ENCODE results near the gene TECPR1.

Gene TECPR1

GRCh38 chr7:98284335-98285036 is 32.5 kb upstream of the TECPR1 start:
- DNase-seq, result no peak

DNA sequence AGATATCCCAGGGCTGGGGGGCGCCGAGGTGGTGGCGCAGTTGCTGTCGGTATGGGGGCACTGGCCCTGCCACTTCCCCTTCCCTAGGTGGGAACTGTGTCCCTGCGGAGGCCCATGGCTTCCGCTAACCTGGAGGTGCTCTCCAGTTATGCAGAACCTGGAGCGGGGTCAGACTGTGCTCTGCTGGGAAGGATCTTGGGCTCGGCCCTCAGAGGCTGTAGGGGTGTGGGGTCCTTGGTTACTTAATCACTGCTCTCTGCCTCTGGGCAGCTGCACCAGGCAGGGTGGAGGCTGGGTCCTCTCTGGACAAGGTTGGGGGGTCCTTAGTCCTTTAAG is 31.8 kb upstream of the TECPR1 start:
- no peak for DNase-seq

DNA sequence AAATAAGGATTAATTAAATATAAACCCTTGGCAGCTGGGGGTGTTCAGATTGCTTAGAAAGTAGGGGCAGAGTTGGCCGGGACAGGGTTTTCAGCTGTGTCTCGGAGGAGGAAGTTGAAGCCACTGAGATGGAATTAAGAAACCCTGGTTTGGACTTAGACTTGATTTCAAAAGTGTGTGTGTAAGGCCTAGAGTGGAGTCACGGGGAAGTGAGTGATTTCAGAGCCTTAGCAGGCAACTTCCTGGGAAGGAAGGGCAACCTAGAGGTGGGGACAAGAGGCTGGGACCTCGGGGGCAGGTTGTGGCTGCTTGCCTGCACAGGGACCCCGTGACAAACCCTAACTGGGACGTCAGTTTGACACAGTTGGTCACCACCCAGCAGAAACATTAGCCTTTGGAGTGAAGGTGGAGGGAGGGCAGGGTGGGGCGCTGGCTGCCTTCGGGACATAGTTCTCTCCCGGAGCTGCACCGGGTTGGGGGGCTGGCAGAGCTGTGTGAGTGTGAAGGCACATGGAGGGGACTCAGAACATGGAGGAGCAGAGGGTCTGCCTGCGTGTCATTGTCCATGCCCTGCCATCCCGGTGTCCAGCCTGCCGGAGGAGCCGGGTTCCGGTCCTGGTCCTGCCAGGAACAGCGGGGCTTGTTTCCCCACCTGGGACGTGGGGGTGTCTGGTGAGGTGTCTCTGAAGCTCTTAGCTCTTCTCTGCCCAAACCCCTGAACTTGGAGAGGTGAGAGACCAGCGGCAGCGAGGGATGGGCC is 31.3 kb upstream of the TECPR1 start:
- no peak for DNase-seq

GRCh38 chr7:98282703-98283102 is 30.7 kb upstream of the TECPR1 start:
- DNase-seq, result no peak

DNA sequence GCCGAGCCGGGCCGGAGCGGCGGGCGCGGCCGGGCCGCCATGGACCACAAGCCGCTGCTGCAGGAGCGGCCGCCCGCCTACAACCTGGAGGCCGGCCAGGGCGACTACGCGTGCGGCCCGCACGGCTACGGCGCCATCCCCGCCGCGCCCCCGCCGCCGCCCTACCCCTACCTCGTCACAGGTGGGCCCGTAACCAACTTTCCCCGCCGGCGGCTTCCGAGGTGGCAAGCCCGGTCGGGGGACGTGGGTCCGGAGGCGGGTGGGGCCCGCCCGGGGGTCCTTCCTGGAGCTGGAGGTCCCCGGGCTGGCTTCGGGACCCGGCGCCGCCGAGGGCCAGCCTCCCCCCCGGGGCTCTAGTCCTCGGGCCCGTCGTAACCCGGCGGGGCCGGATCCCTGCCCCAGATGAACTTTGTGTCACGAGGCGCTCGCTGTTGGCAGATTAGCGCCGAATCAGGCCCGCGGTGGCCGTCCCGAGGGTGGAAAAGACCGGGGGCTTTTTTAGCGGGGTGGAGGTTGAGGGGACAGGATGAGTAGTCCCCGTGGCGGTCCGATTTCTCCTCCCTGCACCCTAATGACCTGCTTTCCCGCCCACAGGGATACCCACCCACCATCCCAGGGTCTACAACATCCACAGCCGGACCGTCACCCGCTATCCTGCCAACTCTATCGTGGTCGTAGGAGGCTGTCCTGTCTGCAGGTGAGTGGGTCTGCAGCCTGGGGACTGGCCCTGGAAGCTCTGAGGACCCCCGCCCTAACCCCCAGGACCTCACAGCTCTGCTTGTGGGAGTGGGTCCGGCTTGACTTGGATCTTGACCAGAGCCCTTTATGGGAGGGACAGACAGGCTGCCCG is 29.9 kb upstream of the TECPR1 start:
- DNase-seq, result peak; percentile 38

DNA sequence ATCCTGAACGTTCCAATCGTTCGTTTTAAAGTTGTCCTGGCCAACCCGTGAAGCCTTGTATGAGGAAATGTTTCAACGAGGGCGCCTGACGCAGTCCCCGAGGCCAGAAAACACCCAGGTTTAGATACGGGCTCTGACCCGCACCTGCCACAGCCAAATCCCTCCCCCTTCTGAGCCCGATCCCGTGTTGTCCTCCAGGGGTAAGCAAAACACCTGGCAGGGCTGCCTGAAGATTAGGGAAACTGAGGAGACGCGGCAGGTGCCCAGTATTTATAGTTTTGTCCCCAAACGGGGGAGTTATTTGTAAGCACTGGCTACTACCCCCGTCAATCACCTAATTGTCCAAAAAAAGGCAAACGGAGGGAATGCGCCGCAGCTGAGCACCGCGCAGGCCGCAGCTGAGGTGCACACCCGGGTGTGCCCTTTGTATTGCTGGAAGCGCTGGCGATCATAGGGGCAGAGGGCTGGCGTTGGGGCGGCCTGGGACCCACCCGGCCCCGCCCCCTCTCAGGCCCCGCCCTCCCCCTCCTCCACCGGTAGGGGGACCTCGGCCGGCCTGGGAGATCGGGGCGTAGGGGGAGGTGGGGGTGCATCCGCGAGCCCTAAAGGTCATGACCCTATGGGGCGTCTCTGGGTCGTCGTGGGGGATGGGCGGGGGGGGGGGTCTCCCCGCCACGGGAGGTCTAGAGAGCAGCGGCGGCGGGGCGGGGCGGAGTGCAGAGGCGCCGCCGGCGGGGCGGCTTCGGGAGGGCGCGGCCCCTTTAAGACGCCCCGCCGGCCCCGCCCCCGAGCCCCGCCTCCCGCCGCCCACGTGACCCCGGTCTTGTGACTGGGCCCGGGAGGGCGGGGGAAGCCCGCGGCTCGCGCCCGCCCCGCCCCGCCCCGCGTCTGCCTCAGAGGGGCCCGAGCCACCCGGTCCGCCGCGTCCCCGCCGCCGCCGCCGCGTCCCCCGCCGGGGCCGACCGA is 29.0 kb upstream of the TECPR1 start, which contains the start of gene BRI3:
BRI3 (plus strand) TSS at position 896 of the 966 bp plus-strand sequence. CDS start 110 bp downstream, outside the sequence.
- peak; percentile 90 for DNase-seq

DNA sequence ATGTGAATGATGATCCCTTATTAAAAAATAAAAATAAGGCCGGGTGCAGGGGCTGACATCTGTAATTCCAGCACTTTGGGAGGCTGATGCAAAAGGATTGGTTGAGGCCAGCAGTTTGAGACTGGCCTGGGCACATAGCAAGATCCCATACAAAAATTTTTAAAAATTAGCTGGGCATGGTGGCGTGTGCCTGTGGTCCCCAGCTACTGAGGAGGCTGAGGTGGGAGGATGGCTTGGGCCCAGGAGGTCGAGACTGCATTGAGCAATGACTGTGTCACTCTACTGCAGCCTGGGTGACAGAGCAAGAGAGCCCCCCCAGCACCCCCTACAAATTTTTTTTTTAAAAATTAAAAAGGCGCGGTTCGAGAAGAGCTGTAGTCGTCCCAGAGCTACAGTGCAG is 28.3 kb upstream of the TECPR1 start:
- no peak for DNase-seq

DNA sequence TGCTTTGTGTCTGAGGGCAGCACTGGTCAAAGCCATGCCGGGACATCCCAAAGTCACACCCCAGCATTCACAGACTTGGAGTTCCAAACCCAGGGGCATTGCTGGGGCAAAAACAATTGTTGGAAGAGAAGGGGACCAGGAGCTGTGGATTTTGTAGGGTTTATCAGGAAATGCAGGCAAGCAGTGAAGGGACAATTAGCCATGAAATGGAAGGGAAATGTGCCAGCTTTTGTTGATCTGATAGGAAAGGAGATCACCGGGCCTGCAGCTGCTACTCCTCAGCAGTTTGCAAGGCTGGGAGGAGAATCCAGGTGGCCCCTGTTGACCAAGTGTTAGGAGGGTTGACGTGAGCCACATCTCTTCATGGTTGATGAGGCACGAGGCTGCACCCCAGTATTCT is 26.9 kb upstream of the TECPR1 start:
- no peak for DNase-seq

- DNase-seq, result no peak
Observed at GRCh38 chr7:98278408-98278807, 26.4 kb upstream of the TECPR1 start.

- no peak for DNase-seq
Observed at GRCh38 chr7:98276241-98276761, 24.3 kb upstream of the TECPR1 start.

DNA sequence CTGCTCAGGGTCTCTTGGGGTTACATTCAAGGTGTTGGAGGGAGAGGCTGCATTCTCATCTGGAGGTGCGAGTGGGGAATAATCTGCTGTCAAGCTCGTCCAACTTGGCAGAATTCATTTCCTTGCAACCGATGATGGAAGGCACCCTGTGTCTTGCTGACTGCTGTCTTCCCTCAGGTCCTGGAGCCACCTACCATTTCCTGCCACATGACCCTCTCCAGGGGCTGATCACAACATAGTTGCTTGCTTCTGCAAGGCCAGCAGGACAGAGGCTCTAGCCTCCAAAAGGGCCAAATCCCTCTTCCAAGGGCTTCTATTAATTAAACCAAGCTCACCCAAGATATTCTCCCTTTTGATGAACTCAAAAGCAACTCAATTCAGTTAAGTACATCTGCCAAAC is 15.3 kb upstream of the TECPR1 start:
- DNase-seq, result no peak

DNA sequence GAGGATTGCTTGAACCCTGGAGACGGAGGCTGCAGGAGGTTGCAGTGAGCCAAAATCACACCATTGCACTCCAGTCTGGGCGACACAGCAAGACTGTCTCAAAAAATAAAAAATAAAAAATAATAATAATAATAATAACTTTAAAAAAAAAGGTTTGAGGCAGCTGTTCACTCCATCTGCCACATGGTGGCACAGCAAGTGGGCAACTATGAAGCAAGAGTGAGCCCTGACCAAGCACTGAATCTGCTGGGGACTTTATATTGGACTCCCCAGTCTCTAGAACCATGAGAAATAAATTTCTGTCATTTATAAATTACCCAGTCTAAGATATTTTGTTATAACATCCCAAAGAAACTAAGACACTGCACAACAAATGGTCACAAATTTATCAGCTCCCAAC is 14.8 kb upstream of the TECPR1 start:
- no peak for DNase-seq

DNA sequence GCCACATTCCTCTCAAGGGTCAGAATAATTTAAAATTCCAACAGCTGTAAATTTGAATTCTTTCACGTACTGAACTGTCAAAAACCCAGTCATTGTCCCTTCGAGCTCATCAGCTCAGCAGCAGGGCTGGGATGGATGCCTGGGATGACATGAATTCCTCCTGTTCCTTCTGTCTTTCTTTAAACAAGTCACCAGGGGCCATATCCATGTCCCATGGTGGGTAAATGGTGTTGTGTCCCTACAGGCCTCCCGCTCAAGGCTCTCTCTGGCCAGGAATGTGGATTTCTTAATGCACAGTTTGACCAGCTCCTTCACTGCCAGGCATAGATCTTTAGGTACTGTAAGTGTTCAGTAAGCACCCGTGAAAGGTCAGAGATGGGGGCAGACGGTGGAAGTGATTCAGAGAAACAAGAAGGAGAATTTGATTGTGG is 13.8 kb upstream of the TECPR1 start:
- DNase-seq, result no peak

DNA sequence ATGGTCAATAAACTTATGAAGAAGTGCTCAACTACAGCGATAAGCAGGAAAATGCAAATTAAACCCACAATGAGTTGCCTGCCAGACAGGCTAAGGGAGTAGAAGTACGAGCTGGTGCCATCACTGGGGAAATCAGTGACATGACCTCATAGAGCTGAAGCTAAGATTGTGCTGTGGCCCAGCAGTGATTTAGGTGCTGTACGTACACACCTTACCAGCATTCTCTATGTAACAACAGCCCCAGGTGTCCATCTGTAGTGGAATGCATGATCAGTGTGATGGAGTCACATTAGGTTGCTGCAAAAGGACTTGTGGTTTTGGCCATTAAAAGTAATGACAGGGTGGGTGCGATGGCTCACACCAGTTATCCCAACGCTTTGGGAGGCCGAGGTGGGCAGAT is 5.7 kb upstream of the TECPR1 start:
- DNase-seq, result no peak

- DNase-seq, result no peak
Observed at GRCh38 chr7:98256431-98256830, 4.4 kb upstream of the TECPR1 start.

- no peak for DNase-seq
Observed at GRCh38 chr7:98254951-98255610, 3.0 kb upstream of the TECPR1 start.

DNA sequence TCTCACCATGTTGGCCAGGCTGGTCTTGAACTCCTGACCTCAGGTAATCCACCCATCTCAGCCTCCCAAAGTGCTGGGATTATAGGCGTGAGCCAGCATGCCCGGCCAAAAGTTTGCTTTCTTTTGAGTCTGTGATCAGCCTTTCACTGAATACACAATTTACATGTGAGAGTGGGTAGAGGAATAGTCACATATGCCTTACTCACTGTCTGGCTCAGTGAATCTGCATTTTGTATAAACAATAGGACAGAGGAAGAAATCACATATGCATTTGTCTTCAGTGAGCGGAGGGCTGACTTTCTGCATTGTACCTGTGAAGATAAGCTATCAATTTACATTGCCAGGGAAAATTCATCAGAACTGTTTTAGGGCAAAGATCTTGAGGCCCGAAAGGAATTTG is 2.5 kb upstream of the TECPR1 start:
- DNase-seq, result no peak

DNA sequence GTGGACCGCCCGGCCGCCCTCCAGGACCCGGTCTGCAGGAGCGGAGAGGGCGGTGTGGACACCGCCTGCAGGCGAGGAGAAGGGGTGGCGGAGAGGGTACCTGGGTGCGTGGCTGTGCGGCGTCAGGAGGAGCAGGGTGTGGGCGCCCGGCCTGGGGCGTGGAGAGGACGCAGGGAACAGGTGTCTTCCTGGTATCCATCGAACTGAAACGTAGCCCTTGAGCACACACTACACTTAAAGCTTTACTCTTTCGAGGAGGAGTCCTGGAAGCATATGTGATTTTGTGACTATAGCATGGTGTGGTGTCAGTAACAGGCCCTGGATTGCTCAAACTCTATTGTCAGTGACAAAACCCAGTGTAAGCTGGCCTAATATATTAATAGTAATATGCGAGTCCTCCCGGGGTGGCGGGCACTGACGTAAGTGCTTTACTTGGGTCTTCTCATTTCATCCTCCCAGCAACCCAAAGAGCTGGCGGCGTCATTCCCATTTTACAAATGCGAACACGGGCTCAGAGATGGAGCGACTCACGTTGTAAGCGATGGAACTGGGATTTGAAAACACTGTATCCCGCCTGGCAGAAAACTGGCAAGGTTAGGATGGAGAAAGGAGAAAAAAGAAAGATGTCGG is 508 bp upstream of the TECPR1 start:
- no peak for DNase-seq

GRCh38 chr7:98251231-98251600 is 816 bp downstream of the TECPR1 start:
- peak; percentile 39 for DNase-seq

DNA sequence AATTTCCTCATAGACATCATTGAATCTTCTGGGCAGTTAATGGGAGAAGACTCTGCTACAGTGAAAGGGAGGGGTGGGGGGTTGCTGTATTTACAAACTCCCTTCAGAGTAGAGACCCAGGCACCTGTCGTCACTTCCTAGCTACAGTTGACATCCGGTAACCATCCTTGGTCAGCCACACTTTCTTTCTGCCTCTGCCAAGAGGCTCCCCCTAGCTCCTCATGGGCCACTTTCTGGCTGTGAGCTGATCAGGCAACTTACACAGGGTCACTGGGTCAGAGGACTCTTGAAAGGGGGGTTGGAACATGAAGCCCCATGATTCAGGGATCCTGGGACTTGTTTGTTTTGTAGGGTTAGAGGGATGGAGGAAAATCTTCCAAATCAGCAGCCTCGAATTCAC is 1.2 kb downstream of the TECPR1 start:
- peak; percentile 26 for DNase-seq

- no peak for DNase-seq
Observed at GRCh38 chr7:98249106-98249505, 2.9 kb downstream of the TECPR1 start.

All from activated gamma-delta T cell treated with Interleukin-2 at 50 U/mL for 16 hours (primary cell).